ENCODE results near the gene GCAT. TPM values are rescaled to one million over a fixed set of nuclear protein-coding genes. Genes with fewer than 3 reads are reported as not detected.

Gene GCAT
- 10 to 100 TPM in 1 of 3 donors, 1 to 10 TPM in 2; 6.5 to 12.3 (median 8.6) TPM for total RNA-seq

GRCh38 chr22:37807410-37808293 is at the start of gene GCAT:
TSS of gene GCAT (plus strand) at chr22:37807934. CDS start at chr22:37807968, 34 bp downstream.
- Mint-ChIP-seq H3K27me3 (ENCODE audit: low read depth) (peaks cover 51% of the 10 kb centered on the region), H3K36me3 (ENCODE audit: insufficient read depth) (no peaks in the 10 kb centered on the region), H3K4me3 (peak within 1 kb of the TSS; percentile 73)

DNA sequence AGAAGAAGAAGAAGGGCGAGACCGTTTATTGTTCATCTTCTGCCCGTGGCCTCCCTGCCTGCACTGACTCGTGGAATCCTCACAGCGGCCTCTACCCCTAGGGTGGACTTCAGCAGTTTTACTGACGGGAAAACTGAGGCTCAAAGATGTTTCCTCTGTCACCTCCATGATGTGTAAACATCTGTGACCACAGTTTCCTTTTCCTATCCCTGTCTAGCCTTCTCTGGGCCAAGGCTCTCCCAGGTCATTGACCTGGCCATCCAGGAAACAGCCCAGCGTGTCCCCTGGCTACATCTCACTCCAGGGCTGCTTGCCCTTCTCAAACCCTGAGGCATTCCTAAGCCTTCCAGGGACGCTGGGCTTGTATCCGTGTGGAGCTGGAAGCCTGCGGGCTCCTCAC is 49.0 kb upstream of the GCAT start:
- Mint-ChIP-seq H3K4me1 (ENCODE audit: low read depth) (no peaks in the 10 kb centered on the region), H3K36me3 (ENCODE audit: insufficient read depth) (peaks cover 7% of the 10 kb centered on the region), H3K4me3 (no peak overlapping the region), H3K9me3 (no peaks in the 10 kb centered on the region), H3K27me3 (ENCODE audit: low read depth) (no peaks in the 10 kb centered on the region)
- no peak for DNase-seq
- ATAC-seq: no peak

More at GRCh38 chr22:37807410-37808293, at the start of gene GCAT:
- DNase-seq (peak; percentile 82), ATAC-seq (peak; percentile 96 to 97)
- Mint-ChIP-seq H3K4me1 (ENCODE audit: low read depth) (peaks cover 35% of the 10 kb centered on the region), H3K9me3 (no peaks in the 10 kb centered on the region)

GRCh38 chr22:37759281-37759680 is 48.5 kb upstream of the GCAT start:
- ATAC-seq (no peak), DNase-seq (no peak)
- peaks cover 8% of the 10 kb centered on the region for H3K36me3 Mint-ChIP-seq (ENCODE audit: insufficient read depth)
- no peaks in the 10 kb centered on the region for H3K9me3 Mint-ChIP-seq
- no peaks in the 10 kb centered on the region for H3K27me3 Mint-ChIP-seq (ENCODE audit: low read depth)
- no peaks in the 10 kb centered on the region for H3K4me1 Mint-ChIP-seq (ENCODE audit: low read depth)
- no peak overlapping the region for H3K4me3 Mint-ChIP-seq

DNA sequence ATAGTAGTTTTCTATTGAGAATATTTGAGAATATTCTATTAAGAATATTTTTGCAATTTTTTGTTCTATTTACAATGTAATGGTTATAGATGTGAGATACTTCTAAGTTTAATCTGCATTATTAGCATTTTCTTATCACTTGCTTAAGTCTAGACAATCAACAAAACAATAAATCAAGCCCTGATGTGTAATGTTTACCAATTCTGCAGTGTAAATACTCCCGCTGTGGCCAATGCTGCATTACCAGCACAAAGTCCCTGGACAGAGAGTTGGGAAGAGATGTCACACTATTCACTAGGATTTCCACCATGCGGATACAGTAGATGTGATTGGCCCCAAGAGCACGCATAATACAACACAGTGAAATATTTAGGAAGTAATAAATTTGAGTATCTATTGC is 47.6 kb upstream of the GCAT start:
- Mint-ChIP-seq H3K36me3 (ENCODE audit: insufficient read depth) (peaks cover 8% of the 10 kb centered on the region), H3K4me3 (no peak overlapping the region), H3K27me3 (ENCODE audit: low read depth) (no peaks in the 10 kb centered on the region), H3K9me3 (no peaks in the 10 kb centered on the region), H3K4me1 (ENCODE audit: low read depth) (no peaks in the 10 kb centered on the region)
- no peak for ATAC-seq
- no peak for DNase-seq

DNA sequence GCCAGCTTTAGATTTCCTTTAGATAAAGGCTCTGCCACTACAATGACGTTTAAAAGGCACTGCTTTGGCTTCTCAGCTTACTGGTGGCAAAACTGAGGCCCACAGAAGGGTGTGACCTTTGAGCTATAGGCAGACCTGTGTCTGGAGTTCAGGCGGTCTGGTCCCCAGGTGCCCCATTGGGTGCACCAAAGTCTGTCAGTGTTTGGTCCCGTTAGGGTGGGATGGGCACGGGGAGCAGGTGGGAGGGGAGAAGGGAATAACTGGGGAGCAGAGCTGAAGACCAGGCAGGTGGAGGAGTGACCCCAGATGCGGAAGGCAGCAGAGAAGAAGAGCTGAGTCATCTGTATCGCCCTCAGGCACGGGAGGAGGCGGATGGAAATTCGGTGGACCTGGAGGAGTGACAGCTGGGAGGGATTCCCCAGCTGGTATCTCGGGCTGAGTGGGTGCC is 45.3 kb upstream of the GCAT start:
- H3K27me3 Mint-ChIP-seq (ENCODE audit: low read depth): no peaks in the 10 kb centered on the region
- no peaks in the 10 kb centered on the region for H3K4me1 Mint-ChIP-seq (ENCODE audit: low read depth)
- peaks cover 8% of the 10 kb centered on the region for H3K36me3 Mint-ChIP-seq (ENCODE audit: insufficient read depth)
- no peak overlapping the region for H3K4me3 Mint-ChIP-seq
- ATAC-seq: no peak
- DNase-seq: no peak
- H3K9me3 Mint-ChIP-seq: no peaks in the 10 kb centered on the region

DNA sequence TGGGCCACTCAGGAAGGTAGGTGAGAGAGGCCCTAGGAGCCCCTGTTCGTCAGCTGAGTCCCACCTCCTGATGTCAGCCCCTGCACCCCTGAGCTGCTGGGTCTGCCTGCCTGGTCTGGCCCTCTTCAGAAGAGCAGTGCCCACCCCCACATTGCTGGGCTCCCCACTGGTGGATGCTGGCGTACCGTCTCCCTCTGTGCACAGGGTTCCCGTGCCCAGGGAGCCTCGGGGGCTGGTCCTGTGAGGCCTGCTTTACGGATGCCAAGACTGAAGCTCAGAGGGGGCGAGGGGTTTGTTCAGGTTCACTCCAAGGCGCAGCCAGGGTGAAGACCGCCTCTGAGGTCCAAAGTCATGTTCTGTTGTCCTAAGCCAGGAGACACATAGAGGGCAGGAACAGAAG is 44.7 kb upstream of the GCAT start:
- DNase-seq (no peak), ATAC-seq (no peak)
- Mint-ChIP-seq H3K4me1 (ENCODE audit: low read depth) (no peaks in the 10 kb centered on the region), H3K9me3 (no peaks in the 10 kb centered on the region), H3K4me3 (no peak overlapping the region), H3K27me3 (ENCODE audit: low read depth) (no peaks in the 10 kb centered on the region), H3K36me3 (ENCODE audit: insufficient read depth) (peaks cover 8% of the 10 kb centered on the region)

DNA sequence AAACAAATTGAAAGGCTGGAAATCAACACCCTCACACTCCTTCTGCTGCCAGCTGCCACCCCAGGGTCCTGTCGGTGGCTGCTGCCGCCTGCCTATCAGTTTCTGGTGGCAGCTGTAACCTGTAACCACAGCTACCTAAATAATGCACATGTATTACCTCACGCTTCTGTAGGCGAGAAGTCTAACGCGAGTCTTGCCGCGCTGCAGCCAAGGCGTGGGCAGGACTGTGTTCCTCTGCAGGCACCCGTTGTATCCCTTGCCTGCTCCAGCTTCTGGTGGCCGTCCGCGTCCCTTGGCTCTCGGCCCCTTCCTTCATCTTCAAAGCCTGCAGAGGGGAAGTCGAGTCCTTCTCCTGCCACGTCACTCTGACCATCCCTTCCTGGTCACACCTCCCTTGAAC is 44.1 kb upstream of the GCAT start:
- no peaks in the 10 kb centered on the region for H3K4me1 Mint-ChIP-seq (ENCODE audit: low read depth)
- H3K9me3 Mint-ChIP-seq: no peaks in the 10 kb centered on the region
- H3K36me3 Mint-ChIP-seq (ENCODE audit: insufficient read depth): peaks cover 5% of the 10 kb centered on the region
- no peak overlapping the region for H3K4me3 Mint-ChIP-seq
- DNase-seq (no peak), ATAC-seq (no peak)
- H3K27me3 Mint-ChIP-seq (ENCODE audit: low read depth): no peaks in the 10 kb centered on the region

- Mint-ChIP-seq H3K4me1 (ENCODE audit: low read depth) (no peaks in the 10 kb centered on the region), H3K4me3 (no peak overlapping the region), H3K27me3 (ENCODE audit: low read depth) (no peaks in the 10 kb centered on the region), H3K36me3 (ENCODE audit: insufficient read depth) (peaks cover 5% of the 10 kb centered on the region), H3K9me3 (no peaks in the 10 kb centered on the region)
- ATAC-seq (no peak), DNase-seq (no peak)
These were observed 43.1 kb upstream of the GCAT start for GRCh38 chr22:37764622-37765021.

DNA sequence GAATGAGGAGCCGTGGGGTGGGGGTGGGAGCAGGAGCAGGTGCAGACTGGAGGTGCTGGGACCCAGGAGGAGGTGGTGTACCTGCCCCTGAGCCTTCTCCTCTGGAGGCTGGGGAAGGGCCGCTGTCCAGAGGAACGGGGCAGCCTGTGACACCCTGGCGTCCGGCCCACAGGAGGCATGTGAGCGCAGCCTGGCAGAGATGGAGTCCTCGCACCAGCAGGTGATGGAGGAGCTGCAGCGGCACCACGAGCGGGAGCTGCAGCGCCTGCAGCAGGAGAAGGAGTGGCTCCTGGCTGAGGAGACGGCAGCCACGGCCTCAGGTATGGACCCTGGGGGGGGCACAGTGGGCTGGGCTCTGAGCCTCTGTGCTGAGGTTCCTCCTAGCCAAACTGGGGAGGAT is 42.2 kb upstream of the GCAT start:
- no peak for ATAC-seq
- H3K36me3 Mint-ChIP-seq (ENCODE audit: insufficient read depth): peaks cover 3% of the 10 kb centered on the region

DNA sequence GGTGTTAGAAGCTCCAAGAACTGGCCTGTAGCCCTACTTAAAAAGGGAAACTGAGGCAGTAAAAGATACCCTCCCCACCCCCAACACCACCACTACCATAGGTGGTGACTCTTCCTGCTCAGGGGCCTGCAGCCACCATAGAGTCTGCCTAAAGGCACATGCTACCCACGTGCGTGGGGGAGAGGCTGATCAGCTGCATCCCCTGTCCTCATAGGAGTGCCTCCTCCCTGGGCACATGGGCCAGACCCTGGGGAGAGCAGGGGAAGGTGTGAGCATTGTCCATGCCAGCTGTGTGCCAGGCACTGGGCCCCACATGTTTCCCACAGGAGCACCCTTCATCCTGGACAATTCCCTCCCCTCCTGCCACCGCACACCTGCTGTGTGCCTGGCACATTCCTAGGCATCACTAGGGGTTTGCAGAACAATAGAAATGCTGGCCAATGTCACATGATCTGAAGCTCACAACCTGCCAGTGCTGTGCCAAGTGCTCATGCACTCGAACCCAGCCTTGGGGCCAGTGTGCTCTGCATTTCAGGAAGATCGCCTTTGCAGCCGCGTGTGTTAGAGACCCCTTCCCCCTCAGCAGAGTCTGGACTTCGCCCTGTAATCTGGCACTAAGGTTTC is 41.7 kb upstream of the GCAT start:
- Mint-ChIP-seq H3K36me3 (ENCODE audit: insufficient read depth) (peaks cover 3% of the 10 kb centered on the region), H3K27me3 (ENCODE audit: low read depth) (no peaks in the 10 kb centered on the region), H3K9me3 (no peaks in the 10 kb centered on the region), H3K4me1 (ENCODE audit: low read depth) (no peaks in the 10 kb centered on the region), H3K4me3 (no peak overlapping the region)
- ATAC-seq: no peak
- DNase-seq: no peak

More for the DNA sequence above, 42.2 kb upstream of the GCAT start:
- Mint-ChIP-seq H3K9me3 (no peaks in the 10 kb centered on the region), H3K4me3 (no peak overlapping the region), H3K27me3 (ENCODE audit: low read depth) (no peaks in the 10 kb centered on the region), H3K4me1 (ENCODE audit: low read depth) (no peaks in the 10 kb centered on the region)
- DNase-seq: no peak

GRCh38 chr22:37768273-37768672 is 39.5 kb upstream of the GCAT start:
- no peaks in the 10 kb centered on the region for H3K27me3 Mint-ChIP-seq (ENCODE audit: low read depth)
- DNase-seq: no peak
- H3K4me3 Mint-ChIP-seq: no peak overlapping the region
- no peaks in the 10 kb centered on the region for H3K4me1 Mint-ChIP-seq (ENCODE audit: low read depth)
- no peak for ATAC-seq
- no peaks in the 10 kb centered on the region for H3K9me3 Mint-ChIP-seq
- peaks cover 6% of the 10 kb centered on the region for H3K36me3 Mint-ChIP-seq (ENCODE audit: insufficient read depth)

GRCh38 chr22:37769056-37769455 is 38.7 kb upstream of the GCAT start:
- Mint-ChIP-seq H3K27me3 (ENCODE audit: low read depth) (no peaks in the 10 kb centered on the region), H3K9me3 (no peaks in the 10 kb centered on the region), H3K4me1 (ENCODE audit: low read depth) (no peaks in the 10 kb centered on the region), H3K4me3 (no peak overlapping the region), H3K36me3 (ENCODE audit: insufficient read depth) (peaks cover 3% of the 10 kb centered on the region)
- DNase-seq: no peak
- no peak for ATAC-seq

- no peaks in the 10 kb centered on the region for H3K27me3 Mint-ChIP-seq (ENCODE audit: low read depth)
- no peaks in the 10 kb centered on the region for H3K4me1 Mint-ChIP-seq (ENCODE audit: low read depth)
- H3K9me3 Mint-ChIP-seq: no peaks in the 10 kb centered on the region
- no peak for DNase-seq
- no peak for ATAC-seq
- peaks cover 3% of the 10 kb centered on the region for H3K36me3 Mint-ChIP-seq (ENCODE audit: insufficient read depth)
- no peak overlapping the region for H3K4me3 Mint-ChIP-seq
These were observed 36.7 kb upstream of the GCAT start for GRCh38 chr22:37771081-37771480.

DNA sequence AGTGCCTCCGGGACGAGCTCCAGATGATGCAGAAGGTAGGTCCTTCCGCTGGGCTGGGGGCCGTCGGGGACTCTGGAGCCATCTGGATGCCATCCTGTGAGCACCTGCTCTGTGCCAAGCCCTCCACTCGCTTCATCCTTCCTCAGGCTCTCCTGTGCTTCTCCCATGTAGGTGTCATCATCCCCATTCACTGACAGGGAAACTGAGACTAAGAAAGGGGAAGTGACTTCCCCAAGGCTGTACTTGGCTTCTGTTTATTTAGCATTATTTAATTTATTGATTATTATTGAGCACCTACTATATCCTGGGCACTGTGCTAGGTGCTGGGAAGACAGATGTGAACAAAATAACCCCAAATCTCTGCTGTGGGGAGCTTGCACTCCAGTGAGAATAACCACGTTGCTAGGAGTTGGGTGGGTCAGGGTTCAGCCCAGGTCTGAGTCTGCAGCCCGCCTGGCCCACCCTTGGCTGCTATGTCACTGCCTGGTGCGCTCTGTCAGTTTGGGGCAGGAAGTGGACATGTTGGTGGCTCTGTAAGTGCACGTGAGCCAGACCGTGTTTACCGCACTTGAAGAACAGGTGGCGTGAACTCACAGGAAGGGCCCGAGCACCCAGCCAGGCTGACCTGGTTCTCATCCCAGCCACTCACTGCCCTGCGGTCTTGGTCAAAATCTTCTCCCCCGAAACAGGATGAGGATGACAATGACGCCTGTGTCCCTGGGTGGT is 35.9 kb upstream of the GCAT start:
- Mint-ChIP-seq H3K27me3 (ENCODE audit: low read depth) (no peaks in the 10 kb centered on the region), H3K4me3 (no peak overlapping the region), H3K4me1 (ENCODE audit: low read depth) (no peaks in the 10 kb centered on the region), H3K36me3 (ENCODE audit: insufficient read depth) (peaks cover 3% of the 10 kb centered on the region), H3K9me3 (no peaks in the 10 kb centered on the region)
- ATAC-seq (no peak), DNase-seq (no peak)

All from activated T-cell treated with anti-CD3 and anti-CD28 coated beads, Interleukin-2, amount 50 U/mL, for 4 hours (primary cell).